NCI-H2107 treated with DMSO at 0.1 percent for 48 hours (cell line): ENCODE results near the gene LRP1B.

Experiments
- DNase-seq: peaks from one replicate; lab custom pipeline; 2025; ENCODE audit not compliant: unreplicated experiment; lab: John Stamatoyannopoulos, UW

The LRP1B gene

GRCh38 chr2:141701618-141702017, 429.2 kb downstream of the LRP1B start:
- no peak for DNase-seq

- DNase-seq, result no peak
These were observed 431.2 kb downstream of the LRP1B start for GRCh38 chr2:141699573-141699972.

GRCh38 chr2:141698500-141698899, 432.3 kb downstream of the LRP1B start:
- DNase-seq, result no peak

- DNase-seq, result no peak
These were observed 433.8 kb downstream of the LRP1B start for GRCh38 chr2:141697035-141697434.

GRCh38 chr2:141694180-141694579, 436.6 kb downstream of the LRP1B start:
- DNase-seq, result no peak

- peak; percentile 48 for DNase-seq
These were observed 438.0 kb downstream of the LRP1B start for GRCh38 chr2:141692829-141693228.

- no peak for DNase-seq
These were observed 454.7 kb downstream of the LRP1B start for GRCh38 chr2:141676139-141676538.

GRCh38 chr2:141666191-141666590, 464.6 kb downstream of the LRP1B start:
- DNase-seq, result no peak

- DNase-seq, result no peak
These were observed 470.6 kb downstream of the LRP1B start for GRCh38 chr2:141660232-141660631.

- no peak for DNase-seq
These were observed 476.5 kb downstream of the LRP1B start for GRCh38 chr2:141654311-141654710.

- no peak for DNase-seq
These were observed 477.6 kb downstream of the LRP1B start for GRCh38 chr2:141653184-141653583.

GRCh38 chr2:141652308-141652707, 478.5 kb downstream of the LRP1B start:
- no peak for DNase-seq

GRCh38 chr2:141647353-141647752, 483.5 kb downstream of the LRP1B start:
- DNase-seq, result no peak

- DNase-seq, result no peak
These were observed 489.4 kb downstream of the LRP1B start for GRCh38 chr2:141641462-141641861.

- no peak for DNase-seq
These were observed 491.0 kb downstream of the LRP1B start for GRCh38 chr2:141639809-141640208.

GRCh38 chr2:141633132-141633531, 497.7 kb downstream of the LRP1B start:
- no peak for DNase-seq

- DNase-seq, result no peak
These were observed 500.3 kb downstream of the LRP1B start for GRCh38 chr2:141630407-141630930.

GRCh38 chr2:141620372-141620771, 510.4 kb downstream of the LRP1B start:
- no peak for DNase-seq

GRCh38 chr2:141618457-141618856, 512.4 kb downstream of the LRP1B start:
- no peak for DNase-seq

- no peak for DNase-seq
These were observed 518.8 kb downstream of the LRP1B start for GRCh38 chr2:141611981-141612380.

GRCh38 chr2:141611176-141611571, 519.6 kb downstream of the LRP1B start:
- DNase-seq, result peak; percentile 44

- DNase-seq, result no peak
These were observed 520.1 kb downstream of the LRP1B start for GRCh38 chr2:141610564-141611175.

- no peak for DNase-seq
These were observed 525.7 kb downstream of the LRP1B start for GRCh38 chr2:141605163-141605562.
